Heart right ventricle (tissue), 16 donors: ENCODE results near the gene CCDC134. TPM values are rescaled to one million over a fixed set of nuclear protein-coding genes. Genes with fewer than 3 reads are reported as not detected.

Experiments
- ATAC-seq, 8 donors: fragments of 200-7000 bp; cut with Tn5 transposase; one replicate each; pipeline ENCODE4 v1.9.1; 2020; ENCODE audit warnings: mild to moderate bottlenecking in 8 of 8, moderate library complexity in 8 of 8, moderate number of reproducible peaks in 1 of 8
- DNase-seq, 2 donors: peaks; one replicate each; pipeline ENCODE4 v3.0.0-alpha.2; 2020
- H3K27ac ChIP-seq, 10 donors: fragments of 200-600 bp; sonication (generic) in 2 of 10; one replicate each; pipeline versions ENCODE4 v1.5.0 to v1.8.0; 2020 to 2022; ENCODE audit warnings: mild to moderate bottlenecking in 3 of 10
- H3K27me3 ChIP-seq, 7 donors: fragments of 200-600 bp; one replicate each; pipeline ENCODE4 v1.8.0; 2021 to 2022; ENCODE audit warnings: mild to moderate bottlenecking in 2 of 7
- H3K36me3 ChIP-seq, 9 donors: fragments of 200-600 bp; sonication (generic) in 1 of 9; one replicate each; pipeline versions ENCODE4 v1.5.0 to v1.8.0; 2020 to 2022; ENCODE audit warnings: mild to moderate bottlenecking in 2 of 9
- H3K4me1 ChIP-seq, 9 donors: fragments of 200-600 bp; sonication (generic) in 1 of 9; one replicate each; pipeline versions ENCODE4 v1.5.0 to v1.8.0; 2020 to 2022; ENCODE audit warnings: mild to moderate bottlenecking in 4 of 9
- H3K4me3 ChIP-seq, 10 donors: fragments of 200-600 bp; sonication (generic) in 2 of 10; one replicate each; pipeline versions ENCODE4 v1.5.0 to v1.8.0; 2020 to 2022; ENCODE audit warnings: mild to moderate bottlenecking in 7 of 10, moderate library complexity in 2 of 10
- H3K9me3 ChIP-seq, 11 donors: fragments of 200-600 bp in 10 of 11; sonication (generic) in 2 of 11; one replicate each; pipeline versions ENCODE4 v1.5.0 to v1.8.0; 2013 to 2022; ENCODE audit warnings: mild to moderate bottlenecking in 2 of 11, control low read depth in 1 of 11, moderate library complexity in 1 of 11
- CTCF ChIP-seq, 9 donors: fragments of 200-600 bp; sonication (generic) in 2 of 9; IDR thresholded peaks; one replicate each; pipeline versions ENCODE4 v1.5.0 to v1.8.0; 2021 to 2022; ENCODE audit warnings: antibody characterized with exemption in 9 of 9, mild to moderate bottlenecking in 5 of 9, moderate library complexity in 1 of 9
- WGBS, 2 donors: extraction: QIAGEN DNeasy Blood & Tissue Kit; methylation state at CpG; one replicate each; pipeline ENCODE4 v1.1.7; 2013; ENCODE audit warnings: inconsistent platforms in 1 of 2; 5-methylcytosine and 5-hydroxymethylcytosine counted together
- intact Hi-C, 10 donors: fragments of 100-400 bp; cut with DNase I; formaldehyde crosslinking; loops; one replicate each; pipeline versions ENCODE4 v1.11.1 to v1.14.2; 2022
- polyA plus RNA-seq, 2 donors: library from polyadenylated mRNA; stranded (reverse); fragments of 200-250 nt; gene quantifications; one replicate each; pipeline ENCODE4 v1.2.3, GENCODE V29; 2013
- total RNA-seq, 10 donors: library from RNA; stranded (reverse); fragmentation: NEBNext Ultra II Directional in 3 of 10; extraction: Animal tissue kit (Norgen Biotek cat#: 25700) in 3 of 10; gene quantifications; one replicate each; pipeline versions ENCODE4 v1.2.1 to v1.2.4, GENCODE V29; 2021 to 2023
- donor health status: Arrhythmogenic right ventricular cardiomyopathy.
- donor health status: ischemic (EF 13 %, LVEDD 7.1; RV severe dilation, severe dysfunction).
- donor health status: healthy with polysubstance abuse.
- donor health status: DM: no; HTN: yes; CAD: no.
- donor health status: DM: no; HTN: no; CAD: no.
- donor health status: ischemic (EF 25% LVEDD 6.9; RV normal size, moderate dysfunction).
- donor health status: ischemic (EF 25% LVEDD 5.7; RV mildly dilated, moderate dysfunction).
- donor health status: healthy.
- donor health status: DM: yes; HTN: yes; CAD: no.
- donor health status: Ischemic cardiomyopathy.
- donor health status: ischemic (EF 35%, LVEDD 5.7; RV mildly dilated, moderate dysfunction).
- donor health status: nonischemic (EF 11% LVEDD 7.7; RV severe dilation, severe dysfunction).
- donor health status: DM: yes; HTN: yes; CAD: no.
- donor health status: PGD.
- donor health status: ischemic (EF 29% LVEDD 5.4; RV normal size, mild dysfunction).
- donor health status: nonischemic (EF 23%, LVEDD 6.1; RV moderate dilation, normal function).

CCDC134 gene
- total and polyA plus RNA-seq, 12 donors = 1.2 to 7.3 (median 3.8) TPM

GRCh38 chr22:41857155-41857859 lies 56.8 kb downstream of the CCDC134 start:
- intact Hi-C loops = loop anchor here in 3 of 10 donors (5.0 to 10.0 kb wide), 3 partner anchors 35 to 113 kb away; no protein-coding TSS in a partner anchor
- Histone ChIP-seq H3K9me3 (no peaks in the 10 kb centered on the region), H3K27me3 (no peaks in the 10 kb centered on the region), H3K4me3 (no peak overlapping the region), H3K36me3 (no peaks in the 10 kb centered on the region), H3K27ac (peak overlapping the region in 3 of 10 donors; percentile 28 to 70 (median 36)), H3K4me1 (peaks cover 0 to 50% (median 19%) of the 10 kb centered on the region in 9 donors)
- peak; percentile 58 to 82 (median 62) for ATAC-seq
- 51 to 55% methylated on average over 7 of the region's 7 CpGs for WGBS, 2 donors
- DNase-seq = peak in 1 of 2 donors; percentile 45
- TF ChIP-seq CTCF (IDR thresholded peaks at IDR 0.05) = peak; percentile 20 to 72 (median 56)

GRCh38 chr22:41857860-41858199 lies 57.4 kb downstream of the CCDC134 start:
- Histone ChIP-seq H3K36me3 (no peaks in the 10 kb centered on the region), H3K9me3 (no peaks in the 10 kb centered on the region), H3K27me3 (no peaks in the 10 kb centered on the region), H3K4me1 (peaks cover 5 to 54% (median 25%) of the 10 kb centered on the region in 9 donors), H3K4me3 (no peak overlapping the region), H3K27ac (peak overlapping the region in 1 of 10 donors; percentile 13)
- no peak for ATAC-seq
- peak in 1 of 9 donors; percentile 0 for TF ChIP-seq CTCF (IDR thresholded peaks at IDR 0.05)
- intact Hi-C loops = loop anchor here in 3 of 10 donors (5.0 to 10.0 kb wide), 3 partner anchors 34 to 113 kb away; no protein-coding TSS in a partner anchor
- DNase-seq = no peak

GRCh38 chr22:41862160-41862529 lies 61.7 kb downstream of the CCDC134 start:
- ATAC-seq = peak in 4 of 8 donors; percentile 8 to 35 (median 19)
- DNase-seq = no peak
- Histone ChIP-seq H3K4me3 (no peak overlapping the region), H3K27ac (peak overlapping the region in 6 of 10 donors; percentile 30 to 78 (median 58)), H3K27me3 (no peaks in the 10 kb centered on the region), H3K9me3 (no peaks in the 10 kb centered on the region), H3K36me3 (peaks cover 0 to 10% (median 6%) of the 10 kb centered on the region in 9 donors), H3K4me1 (peaks cover 6 to 53% (median 28%) of the 10 kb centered on the region in 9 donors)
- 47 to 58% methylated on average over 4 of the region's 4 CpGs for WGBS, 2 donors
- intact Hi-C loops = no loop called here
- TF ChIP-seq CTCF (IDR thresholded peaks at IDR 0.05) = no peak

GRCh38 chr22:41862530-41863266 lies 62.2 kb downstream of the CCDC134 start:
- Histone ChIP-seq H3K4me1 (peaks cover 4 to 47% (median 23%) of the 10 kb centered on the region in 9 donors), H3K36me3 (peaks cover 0 to 16% (median 11%) of the 10 kb centered on the region in 9 donors), H3K4me3 (no peak overlapping the region), H3K27ac (peak overlapping the region in 6 of 10 donors; percentile 30 to 78 (median 58)), H3K9me3 (no peaks in the 10 kb centered on the region), H3K27me3 (no peaks in the 10 kb centered on the region)
- WGBS, 2 donors = 60 to 66% methylated on average over 11 of the region's 11 CpGs
- intact Hi-C loops = no loop called here
- peak in 5 of 8 donors; percentile 21 to 57 (median 48) for ATAC-seq
- no peak for DNase-seq
- no peak for TF ChIP-seq CTCF (IDR thresholded peaks at IDR 0.05)
